GM18519 (cell line): ENCODE results near the gene RAB1A.
"Not testable (repeated sequence)": the region's sequence is repeated elsewhere in the genome, so short reads cannot be mapped to it uniquely, and the experiment has no call there.

Experiments
- ATAC-seq: cut with Tn5 transposase; IDR thresholded peaks from one replicate; pipeline ENCODE4 v1.9.1; 2021; ENCODE audit warnings: mild to moderate bottlenecking, moderate library complexity; ENCODE audit not compliant: unreplicated experiment, low FRiP score

RAB1A gene

GRCh38 chr2:65137197-65137775 is 7.4 kb upstream of the RAB1A start:
- no peak for ATAC-seq

- no peak for ATAC-seq
Measured at GRCh38 chr2:65136253-65136652, 6.3 kb upstream of the RAB1A start.

DNA sequence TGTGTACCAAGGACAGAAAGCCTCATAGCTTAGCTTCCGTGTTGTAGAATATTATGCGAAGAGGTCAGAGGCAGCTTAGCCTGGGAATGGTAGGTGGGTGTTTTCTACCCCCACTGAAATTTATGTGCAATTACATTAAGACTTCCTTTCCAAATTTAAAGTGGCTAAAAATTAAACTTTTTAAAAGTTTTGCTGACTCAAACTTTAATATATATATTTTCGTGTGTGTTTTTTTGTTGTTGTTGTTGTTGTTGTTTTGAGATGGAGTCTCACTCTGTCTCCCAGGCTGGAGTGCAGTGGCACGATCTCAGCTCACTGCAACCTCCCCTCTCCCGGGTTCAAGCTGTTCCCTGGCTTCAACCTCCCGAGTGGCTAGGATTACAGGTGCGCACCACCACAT is 4.3 kb upstream of the RAB1A start:
- ATAC-seq, result no peak

GRCh38 chr2:65133626-65134025 is 3.7 kb upstream of the RAB1A start:
- ATAC-seq, result no peak

- ATAC-seq, result not testable (repeated sequence)
Measured at GRCh38 chr2:65132930-65133329, 3.0 kb upstream of the RAB1A start.

DNA sequence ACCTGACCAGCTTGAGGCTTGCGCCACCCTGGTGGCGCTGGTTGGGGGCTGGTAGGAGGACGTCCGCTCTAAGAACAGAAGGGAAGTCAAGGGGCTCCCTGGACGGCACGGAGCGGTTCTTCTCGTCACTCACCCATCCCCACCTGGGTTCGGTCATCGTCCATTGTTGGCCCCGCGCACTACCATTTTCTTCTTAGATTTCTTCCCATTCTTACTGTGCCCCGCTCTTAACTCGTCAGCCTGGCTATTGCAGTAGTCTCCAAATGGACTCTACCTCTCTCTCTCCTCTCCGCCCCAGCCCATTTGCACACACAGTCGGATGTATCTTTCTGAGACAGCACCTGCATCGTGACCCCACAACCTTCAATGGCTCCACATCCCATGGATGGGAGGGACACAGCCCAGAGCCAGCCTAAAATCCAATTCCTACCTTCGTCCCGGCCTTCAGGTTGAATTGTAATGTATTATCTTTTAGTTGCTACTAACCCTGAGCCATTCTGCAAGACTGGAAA is 814 bp upstream of the RAB1A start:
- no peak for ATAC-seq

- ATAC-seq, result no peak
Measured at GRCh38 chr2:65129286-65129825, 550 bp downstream of the RAB1A start.

GRCh38 chr2:65128297-65129190 is 1.4 kb downstream of the RAB1A start:
- ATAC-seq, result no peak

DNA sequence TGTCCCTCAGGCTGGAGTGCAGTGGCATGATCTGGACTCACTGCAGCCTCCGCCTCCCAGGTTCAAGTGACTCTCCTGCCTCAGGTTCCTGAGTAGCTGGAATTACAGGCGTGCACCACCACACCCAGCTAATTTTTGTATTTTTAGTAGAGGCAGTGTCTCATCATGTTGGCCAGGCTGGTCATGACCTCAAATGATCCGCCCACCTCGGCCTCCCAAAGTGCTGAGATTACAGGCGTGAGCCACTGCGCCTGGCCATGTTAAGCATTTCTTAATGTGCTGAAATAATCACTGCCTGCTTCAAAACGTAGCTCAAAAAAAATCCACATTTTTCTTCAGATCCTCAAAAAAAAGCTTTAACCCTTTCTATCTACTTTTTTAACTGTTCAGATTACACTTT is 4.4 kb downstream of the RAB1A start:
- not testable (repeated sequence) for ATAC-seq

DNA sequence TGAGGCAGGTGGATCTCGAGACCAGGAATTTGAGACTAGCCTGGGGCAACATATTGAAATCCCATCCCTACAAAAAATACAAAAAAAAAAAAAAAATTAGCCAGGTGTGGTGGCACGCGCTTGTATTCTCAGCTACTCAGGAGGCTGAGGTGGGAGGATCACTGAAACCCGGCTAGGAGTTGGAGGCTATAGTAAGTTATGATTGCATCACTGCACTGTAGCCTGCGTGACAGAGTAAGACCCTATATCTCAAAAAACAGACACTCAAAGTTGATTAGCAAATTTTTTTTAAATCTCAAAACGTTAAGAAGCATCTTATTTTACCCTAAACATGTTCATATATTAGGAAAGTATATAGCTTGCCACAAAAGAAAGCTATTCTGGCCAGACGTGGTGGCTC is 7.6 kb downstream of the RAB1A start:
- ATAC-seq, result no peak

DNA sequence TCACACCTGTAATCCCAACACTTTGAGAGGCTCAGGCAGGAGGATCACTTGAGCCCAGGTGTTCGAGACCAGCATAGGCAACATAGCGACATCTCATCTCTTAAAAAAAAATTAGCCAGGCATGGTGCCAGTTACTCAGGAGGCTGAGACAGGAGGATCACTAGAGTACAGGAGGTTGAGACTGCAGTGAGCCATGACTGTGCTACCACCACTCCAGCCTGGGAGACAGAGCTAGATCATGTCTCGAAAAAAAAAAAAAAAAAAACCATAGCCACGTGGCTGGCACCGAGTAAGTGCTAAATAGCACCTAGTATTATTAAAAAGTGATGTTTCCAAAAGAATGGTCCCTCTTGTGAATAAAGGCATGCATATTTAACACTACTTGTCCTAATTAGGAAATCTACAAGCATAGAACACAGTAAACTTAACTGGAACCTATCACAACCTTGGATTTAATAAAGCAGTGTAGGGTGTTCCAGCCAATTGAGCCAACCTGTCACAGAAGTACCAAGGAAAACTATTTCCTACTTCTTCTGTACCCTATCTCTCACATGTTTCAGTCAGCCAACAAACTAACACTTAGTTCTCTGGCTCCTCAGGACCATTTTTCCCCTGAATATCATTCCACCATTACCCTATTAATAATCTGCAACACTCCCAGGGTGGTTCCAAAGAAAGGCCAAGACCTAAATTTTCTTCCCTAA is 8.8 kb downstream of the RAB1A start:
- ATAC-seq, result no peak

GRCh38 chr2:65116645-65117044 is 13.3 kb downstream of the RAB1A start:
- ATAC-seq, result no peak

- no peak for ATAC-seq
Measured at GRCh38 chr2:65114921-65115320, 15.0 kb downstream of the RAB1A start.

- no peak for ATAC-seq
Measured at GRCh38 chr2:65113816-65114215, 16.1 kb downstream of the RAB1A start.

GRCh38 chr2:65113229-65113628 is 16.7 kb downstream of the RAB1A start:
- no peak for ATAC-seq

- no peak for ATAC-seq
Measured at GRCh38 chr2:65112633-65113032, 17.3 kb downstream of the RAB1A start.

GRCh38 chr2:65108780-65109179 is 21.1 kb downstream of the RAB1A start:
- no peak for ATAC-seq

DNA sequence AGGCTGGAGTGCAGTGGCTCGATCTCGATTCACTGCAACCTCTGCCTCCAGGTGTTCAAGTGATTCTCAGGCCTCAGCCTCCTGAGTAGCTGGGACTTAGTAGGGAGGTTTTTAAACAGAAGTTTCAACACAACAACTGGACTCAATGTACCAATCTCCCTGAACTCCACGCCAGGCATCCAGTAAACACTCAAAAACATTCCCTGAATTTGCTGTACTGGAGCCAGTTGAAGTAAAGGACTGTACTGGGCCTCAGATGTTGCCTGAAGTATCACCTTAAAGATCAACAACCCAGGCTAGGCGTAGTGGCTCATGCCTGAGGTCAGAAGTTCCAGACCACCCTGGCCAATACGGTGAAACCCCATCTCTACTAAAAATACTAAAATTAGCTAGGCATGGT is 22.4 kb downstream of the RAB1A start:
- ATAC-seq, result no peak

- no peak for ATAC-seq
Measured at GRCh38 chr2:65103013-65103715, 26.7 kb downstream of the RAB1A start.

DNA sequence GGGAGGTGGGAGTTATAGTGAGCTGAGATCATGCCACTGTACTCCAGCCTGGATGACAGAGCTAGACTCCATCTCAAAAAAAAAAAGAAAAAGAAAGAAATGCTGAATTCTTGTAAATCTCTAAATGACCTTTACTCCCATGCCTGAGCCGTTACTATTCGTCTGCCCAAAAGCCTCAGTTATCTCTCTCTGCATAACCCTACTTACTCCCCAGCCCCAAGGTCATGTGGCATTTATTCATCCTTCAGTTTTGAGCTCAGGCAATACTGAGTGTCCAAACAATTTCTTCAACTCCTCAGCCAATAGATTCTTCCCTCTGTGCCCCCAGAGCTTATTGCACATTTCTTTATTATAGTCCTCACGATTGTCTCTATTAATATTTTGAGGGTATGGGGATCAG is 28.8 kb downstream of the RAB1A start:
- no peak for ATAC-seq
